GM19372 (cell line): ENCODE measurements around the gene TSHR.
"Not testable (repeated sequence)": the region's sequence is repeated elsewhere in the genome, so short reads cannot be mapped to it uniquely, and the experiment has no call there.

Experiments
- ATAC-seq: cut with Tn5 transposase; IDR thresholded peaks from one replicate; pipeline ENCODE4 v1.9.1; 2021; ENCODE audit warnings: mild to moderate bottlenecking, low read depth, moderate library complexity; ENCODE audit not compliant: unreplicated experiment

The TSHR gene

GRCh38 chr14:80948291-80948690, 7.1 kb upstream of the TSHR start:
- no peak for ATAC-seq

GRCh38 chr14:80951491-80951890, 3.9 kb upstream of the TSHR start:
- no peak for ATAC-seq

GRCh38 chr14:80953211-80953610, 2.2 kb upstream of the TSHR start:
- ATAC-seq, result not testable (repeated sequence)

- ATAC-seq, result no peak
These were observed 628 bp upstream of the TSHR start for GRCh38 chr14:80954687-80955299.

GRCh38 chr14:80956102-80956501, 681 bp downstream of the TSHR start:
- ATAC-seq, result no peak

GRCh38 chr14:80956922-80957321, 1.5 kb downstream of the TSHR start:
- no peak for ATAC-seq

GRCh38 chr14:80957613-80958012, 2.2 kb downstream of the TSHR start:
- no peak for ATAC-seq

- ATAC-seq, result no peak
These were observed 2.8 kb downstream of the TSHR start for GRCh38 chr14:80958226-80958625.

- no peak for ATAC-seq
These were observed 3.5 kb downstream of the TSHR start for GRCh38 chr14:80958939-80959338.

- peak; percentile 95 for ATAC-seq
These were observed 4.1 kb downstream of the TSHR start for GRCh38 chr14:80959496-80959895.

- no peak for ATAC-seq
These were observed 9.6 kb downstream of the TSHR start for GRCh38 chr14:80965037-80965436.

- ATAC-seq, result no peak
These were observed 18.7 kb downstream of the TSHR start for GRCh38 chr14:80973931-80974641.

GRCh38 chr14:80974679-80975078, 19.3 kb downstream of the TSHR start:
- no peak for ATAC-seq

GRCh38 chr14:80977221-80977620, 21.8 kb downstream of the TSHR start:
- no peak for ATAC-seq

- no peak for ATAC-seq
These were observed 23.0 kb downstream of the TSHR start for GRCh38 chr14:80978403-80978802.

GRCh38 chr14:80979951-80980350, 24.5 kb downstream of the TSHR start:
- ATAC-seq, result no peak

- no peak for ATAC-seq
These were observed 25.7 kb downstream of the TSHR start for GRCh38 chr14:80981156-80981555.

GRCh38 chr14:80981673-80982072, 26.3 kb downstream of the TSHR start:
- ATAC-seq, result no peak

- ATAC-seq, result no peak
These were observed 27.3 kb downstream of the TSHR start for GRCh38 chr14:80982711-80983110.

- ATAC-seq, result peak; percentile 66
These were observed 32.0 kb downstream of the TSHR start for GRCh38 chr14:80987235-80988032.

GRCh38 chr14:80988192-80988591, 32.8 kb downstream of the TSHR start:
- no peak for ATAC-seq
